Mesenchymal stem cell (in vitro differentiated cells and primary cell): ENCODE measurements around the gene VEGFA.

Source experiments
- DNase-seq: peaks from one replicate; pipeline ENCODE4 v3.0.0-alpha.2; 2013
- H2AFZ ChIP-seq: one replicate; pipeline ENCODE4 v1.6.1; 2013; ENCODE audit warnings: low read depth, mild to moderate bottlenecking, control low read depth, inconsistent platforms, low read length, moderate library complexity
- H2AK5ac ChIP-seq: 2 replicates; pipeline ENCODE4 v1.6.1; 2013; ENCODE audit warnings: low read length, moderate library complexity, mild to moderate bottlenecking, inconsistent platforms; ENCODE audit not compliant: severe bottlenecking
- H2BK120ac ChIP-seq: one replicate; pipeline ENCODE4 v1.6.1; 2013; ENCODE audit warnings: low read depth, mild to moderate bottlenecking, inconsistent platforms, low read length, moderate library complexity
- H2BK12ac ChIP-seq, 2 experiments: one replicate each; pipeline ENCODE4 v1.6.1; 2013; ENCODE audit warnings: inconsistent platforms in 2 of 2, low read length in 2 of 2, mild to moderate bottlenecking in 2 of 2, moderate library complexity in 2 of 2, control low read depth in 1 of 2
- H2BK15ac ChIP-seq: one replicate; pipeline ENCODE4 v1.6.1; 2013; ENCODE audit warnings: mild to moderate bottlenecking, low read depth, inconsistent platforms; ENCODE audit not compliant: poor library complexity, severe bottlenecking
- H2BK5ac ChIP-seq: 2 replicates; pipeline ENCODE4 v1.6.1; 2013; ENCODE audit warnings: low read depth, mild to moderate bottlenecking, low read length, control low read depth, inconsistent platforms; ENCODE audit not compliant: poor library complexity, severe bottlenecking
- H3K14ac ChIP-seq, 2 experiments: one replicate each; pipeline ENCODE4 v1.6.1; 2013; ENCODE audit warnings: inconsistent platforms in 2 of 2, low read length in 2 of 2, control low read depth in 1 of 2, mild to moderate bottlenecking in 1 of 2, moderate library complexity in 1 of 2
- H3K18ac ChIP-seq, 2 experiments: one replicate each; pipeline ENCODE4 v1.6.1; 2013; ENCODE audit warnings: inconsistent platforms in 2 of 2, low read length in 2 of 2, control low read depth in 1 of 2, low read depth in 1 of 2, mild to moderate bottlenecking in 1 of 2
- H3K23ac ChIP-seq, 2 experiments: one replicate each; pipeline ENCODE4 v1.6.1; 2013; ENCODE audit warnings: inconsistent platforms in 2 of 2, low read length in 2 of 2, mild to moderate bottlenecking in 2 of 2, moderate library complexity in 2 of 2, control low read depth in 1 of 2
- H3K27ac ChIP-seq: 2 replicates; pipeline ENCODE4 v1.5.1; 2013; ENCODE audit warnings: mild to moderate bottlenecking, moderate library complexity, low read length, control low read depth, inconsistent platforms; ENCODE audit not compliant: poor library complexity, severe bottlenecking
- H3K27me3 ChIP-seq, 2 experiments: 2 replicates each; pipeline versions ENCODE4 v1.6.1 to v1.7.0; 2013; ENCODE audit warnings: low read length in 2 of 2, mild to moderate bottlenecking in 2 of 2, moderate library complexity in 2 of 2, control low read depth in 1 of 2, inconsistent platforms in 1 of 2; ENCODE audit not compliant: control insufficient read depth in 1 of 2, insufficient read depth in 1 of 2
- H3K36me3 ChIP-seq, 2 experiments: 2 replicates each; pipeline versions ENCODE4 v1.6.1 to v1.7.0; 2013; ENCODE audit warnings: low read length in 2 of 2, control low read depth in 1 of 2, inconsistent platforms in 1 of 2, low read depth in 1 of 2, mild to moderate bottlenecking in 1 of 2; ENCODE audit not compliant: insufficient read depth in 2 of 2, control insufficient read depth in 1 of 2
- H3K4ac ChIP-seq, 2 experiments: one replicate each; pipeline ENCODE4 v1.6.1; 2013; ENCODE audit warnings: inconsistent platforms in 2 of 2, low read length in 2 of 2, mild to moderate bottlenecking in 2 of 2, moderate library complexity in 2 of 2, control low read depth in 1 of 2, low read depth in 1 of 2
- H3K4me1 ChIP-seq: 2 replicates; pipeline ENCODE4 v1.6.1; 2013; ENCODE audit warnings: low read depth, low read length, control low read depth; ENCODE audit not compliant: control insufficient read depth, insufficient read depth
- H3K4me2 ChIP-seq: 2 replicates; pipeline ENCODE4 v1.6.1; 2013; ENCODE audit warnings: low read length, mild to moderate bottlenecking, inconsistent platforms; ENCODE audit not compliant: poor library complexity, severe bottlenecking
- H3K4me3 ChIP-seq, 2 experiments: 2 replicates each; pipeline versions ENCODE4 v1.5.1 to v1.7.0; 2013; ENCODE audit warnings: low read length in 2 of 2, mild to moderate bottlenecking in 2 of 2, control low read depth in 1 of 2, low read depth in 1 of 2; ENCODE audit not compliant: insufficient read depth in 1 of 2
- H3K79me1 ChIP-seq: replicated peaks from 2 replicates; pipeline ENCODE4 v1.6.1; 2013; ENCODE audit warnings: mild to moderate bottlenecking, control low read depth, low read length, inconsistent platforms; ENCODE audit not compliant: poor library complexity, severe bottlenecking
- H3K9ac ChIP-seq: 2 replicates; pipeline ENCODE4 v1.7.0; 2013; ENCODE audit warnings: mild to moderate bottlenecking, low read length, moderate library complexity
- H3K9me3 ChIP-seq: 2 replicates; pipeline ENCODE4 v1.7.0; 2013; ENCODE audit warnings: mild to moderate bottlenecking, low read length; ENCODE audit not compliant: control insufficient read depth
- H4K8ac ChIP-seq: one replicate; pipeline ENCODE4 v1.6.1; 2013; ENCODE audit warnings: inconsistent platforms, mild to moderate bottlenecking, low read length, moderate library complexity
- H4K91ac ChIP-seq: one replicate; pipeline ENCODE4 v1.6.1; 2013; ENCODE audit warnings: mild to moderate bottlenecking, low read length, inconsistent platforms
- WGBS: methylation state at CpG from one replicate; pipeline ENCODE4 v1.1.7; 2013; ENCODE audit warnings: mixed read lengths; 5-methylcytosine and 5-hydroxymethylcytosine counted together

VEGFA gene

DNA sequence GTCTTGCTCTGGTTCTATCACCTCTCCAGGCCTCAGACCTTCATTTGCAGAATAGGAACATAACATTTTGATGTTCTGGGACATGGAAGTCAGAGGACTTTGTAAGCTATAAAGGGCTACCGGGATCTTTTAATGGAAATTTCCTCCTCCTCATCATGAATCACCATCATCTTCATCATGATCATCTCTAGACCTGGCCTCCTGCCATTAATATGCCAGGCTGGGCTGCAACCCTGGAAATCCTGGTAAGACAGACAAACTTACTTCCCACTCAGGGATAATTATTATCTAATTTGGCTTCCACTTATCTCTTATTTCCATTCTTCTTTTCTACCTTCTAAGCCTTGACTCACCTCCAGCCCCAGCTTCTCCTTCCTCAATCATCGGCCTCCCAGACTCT, 41.4 kb upstream of the VEGFA start:
- no peak overlapping the region for H3K4ac ChIP-seq
- H2AFZ ChIP-seq = no peak overlapping the region
- H2AK5ac ChIP-seq = no peak overlapping the region
- DNase-seq = no peak
- no peaks in the 10 kb centered on the region for H3K79me1 ChIP-seq
- 94% methylated on average over 2 of the region's 2 CpGs for WGBS
- H3K27ac ChIP-seq = no peak overlapping the region
- no peaks in the 10 kb centered on the region for H3K36me3 ChIP-seq
- peaks cover 11% of the 10 kb centered on the region for H3K4me1 ChIP-seq
- H2BK15ac ChIP-seq = no peak overlapping the region
- H4K8ac ChIP-seq = no peak overlapping the region
- no peak overlapping the region for H3K4me2 ChIP-seq
- no peak overlapping the region for H3K23ac ChIP-seq
- no peak overlapping the region for H3K4me3 ChIP-seq
- H2BK12ac ChIP-seq = no peak overlapping the region
- H3K14ac ChIP-seq = no peak overlapping the region
- peaks cover 12% of the 10 kb centered on the region for H3K9me3 ChIP-seq
- no peak overlapping the region for H3K18ac ChIP-seq
- no peak overlapping the region for H2BK120ac ChIP-seq
- H3K27me3 ChIP-seq = no peaks in the 10 kb centered on the region
- no peak overlapping the region for H3K9ac ChIP-seq
- no peak overlapping the region for H2BK5ac ChIP-seq
- H4K91ac ChIP-seq = no peak overlapping the region

DNA sequence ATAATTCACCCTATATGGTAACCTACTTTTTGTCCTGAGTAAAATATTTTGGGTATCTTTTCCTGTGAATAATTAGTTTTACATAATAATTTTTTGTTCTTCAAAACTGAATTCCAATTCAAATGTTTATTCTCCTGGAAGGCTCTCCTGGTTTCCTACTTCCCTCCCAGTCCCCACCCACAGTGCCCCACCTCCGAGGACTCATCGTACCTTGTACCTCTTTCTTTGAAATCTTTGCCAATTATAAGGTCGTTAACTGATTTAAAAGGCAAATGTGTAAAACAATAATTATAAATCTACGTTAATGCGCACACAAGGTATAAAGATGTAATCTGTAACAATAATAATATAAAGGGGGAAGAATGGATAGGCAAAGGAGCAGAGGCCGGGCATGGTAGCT, 40.5 kb upstream of the VEGFA start:
- peaks cover 11% of the 10 kb centered on the region for H3K4me1 ChIP-seq
- no peak overlapping the region for H2BK5ac ChIP-seq
- no peaks in the 10 kb centered on the region for H3K27me3 ChIP-seq
- H3K36me3 ChIP-seq = no peaks in the 10 kb centered on the region
- H2BK15ac ChIP-seq = no peak overlapping the region
- no peak overlapping the region for H3K4me2 ChIP-seq
- H3K9ac ChIP-seq = no peak overlapping the region
- H4K91ac ChIP-seq = no peak overlapping the region
- no peak overlapping the region for H2BK120ac ChIP-seq
- 90% methylated on average over 2 of the region's 6 CpGs for WGBS
- H3K23ac ChIP-seq = no peak overlapping the region
- no peak overlapping the region for H3K14ac ChIP-seq
- no peak overlapping the region for H4K8ac ChIP-seq
- no peak overlapping the region for H3K27ac ChIP-seq
- peaks cover 12% of the 10 kb centered on the region for H3K9me3 ChIP-seq
- H2AFZ ChIP-seq = no peak overlapping the region
- no peaks in the 10 kb centered on the region for H3K79me1 ChIP-seq
- no peak for DNase-seq
- no peak overlapping the region for H2AK5ac ChIP-seq
- no peak overlapping the region for H3K4ac ChIP-seq
- no peak overlapping the region for H3K18ac ChIP-seq
- no peak overlapping the region for H3K4me3 ChIP-seq
- H2BK12ac ChIP-seq = no peak overlapping the region

DNA sequence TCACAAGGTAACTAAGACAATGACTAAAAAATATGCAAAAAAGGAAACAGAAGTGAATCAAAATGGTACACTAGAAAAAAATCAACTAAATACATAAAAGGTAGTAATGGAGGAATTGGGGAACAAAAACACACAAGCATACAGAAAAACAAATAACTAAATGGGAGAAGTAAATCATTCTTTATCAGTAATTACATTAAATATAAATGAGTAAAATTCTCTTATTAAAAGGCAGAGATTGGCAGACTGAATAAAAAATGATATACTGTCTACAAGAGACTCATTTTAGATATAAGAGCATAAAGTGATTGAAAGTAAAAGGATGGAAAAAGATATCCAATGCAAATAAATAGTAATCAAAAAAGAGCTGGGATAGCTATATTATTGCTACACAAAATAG, 39.4 kb upstream of the VEGFA start:
- H3K14ac ChIP-seq = no peak overlapping the region
- no peaks in the 10 kb centered on the region for H3K27me3 ChIP-seq
- no peak overlapping the region for H4K91ac ChIP-seq
- DNase-seq = no peak
- H3K79me1 ChIP-seq = no peaks in the 10 kb centered on the region
- no peak overlapping the region for H3K27ac ChIP-seq
- H2AK5ac ChIP-seq = no peak overlapping the region
- H3K18ac ChIP-seq = no peak overlapping the region
- no peak overlapping the region for H3K4ac ChIP-seq
- no peak overlapping the region for H2BK12ac ChIP-seq
- no peak overlapping the region for H4K8ac ChIP-seq
- H3K23ac ChIP-seq = no peak overlapping the region
- peaks cover 12% of the 10 kb centered on the region for H3K9me3 ChIP-seq
- no peak overlapping the region for H2BK15ac ChIP-seq
- no peak overlapping the region for H2AFZ ChIP-seq
- H2BK5ac ChIP-seq = no peak overlapping the region
- H3K9ac ChIP-seq = no peak overlapping the region
- H2BK120ac ChIP-seq = no peak overlapping the region
- H3K4me2 ChIP-seq = no peak overlapping the region
- H3K36me3 ChIP-seq = no peaks in the 10 kb centered on the region
- H3K4me3 ChIP-seq = no peak overlapping the region
- H3K4me1 ChIP-seq = peaks cover 3% of the 10 kb centered on the region

- H3K18ac ChIP-seq = no peak overlapping the region
- peaks cover 12% of the 10 kb centered on the region for H3K9me3 ChIP-seq
- H2BK120ac ChIP-seq = no peak overlapping the region
- H3K27me3 ChIP-seq = no peaks in the 10 kb centered on the region
- H3K36me3 ChIP-seq = no peaks in the 10 kb centered on the region
- no peak overlapping the region for H3K23ac ChIP-seq
- no peak overlapping the region for H4K8ac ChIP-seq
- WGBS = 72% methylated on average over 8 of the region's 10 CpGs
- H2AK5ac ChIP-seq = no peak overlapping the region
- H3K4me2 ChIP-seq = no peak overlapping the region
- no peak overlapping the region for H2BK12ac ChIP-seq
- no peak overlapping the region for H3K27ac ChIP-seq
- H2AFZ ChIP-seq = no peak overlapping the region
- no peak overlapping the region for H3K9ac ChIP-seq
- peak overlapping the region in 1 of 2 experiments; percentile 13 for H3K4ac ChIP-seq
- H2BK5ac ChIP-seq = no peak overlapping the region
- no peak overlapping the region for H2BK15ac ChIP-seq
- H3K14ac ChIP-seq = no peak overlapping the region
- no peak for DNase-seq
- peaks cover 5% of the 10 kb centered on the region for H3K4me1 ChIP-seq
- H3K79me1 ChIP-seq = no peaks in the 10 kb centered on the region
- no peak overlapping the region for H3K4me3 ChIP-seq
- H4K91ac ChIP-seq = no peak overlapping the region
Observed at GRCh38 chr6:43733471-43734293, 36.3 kb upstream of the VEGFA start.
